HG03520 (cell line): ENCODE measurements around the gene PAPSS1.
"Not testable (repeated sequence)": the region's sequence is repeated elsewhere in the genome, so short reads cannot be mapped to it uniquely, and the experiment has no call there.

Source experiments
- ATAC-seq: cut with Tn5 transposase; IDR thresholded peaks from one replicate; pipeline ENCODE4 v1.9.1; 2021; ENCODE audit warnings: mild to moderate bottlenecking, moderate library complexity; ENCODE audit not compliant: unreplicated experiment

The PAPSS1 gene

GRCh38 chr4:107691378-107691777 lies 28.7 kb downstream of the PAPSS1 start:
- ATAC-seq, result no peak

GRCh38 chr4:107689912-107690587 lies 30.0 kb downstream of the PAPSS1 start:
- ATAC-seq, result no peak

- ATAC-seq, result no peak
These were observed 31.6 kb downstream of the PAPSS1 start for GRCh38 chr4:107688421-107688820.

- ATAC-seq, result no peak
These were observed 34.3 kb downstream of the PAPSS1 start for GRCh38 chr4:107685740-107686139.

- no peak for ATAC-seq
These were observed 36.2 kb downstream of the PAPSS1 start for GRCh38 chr4:107683873-107684272.

- ATAC-seq, result no peak
These were observed 37.7 kb downstream of the PAPSS1 start for GRCh38 chr4:107682306-107682705.

GRCh38 chr4:107669068-107669467 lies 51.0 kb downstream of the PAPSS1 start:
- no peak for ATAC-seq

GRCh38 chr4:107666134-107666533 lies 53.9 kb downstream of the PAPSS1 start:
- ATAC-seq, result no peak

GRCh38 chr4:107665001-107665400 lies 55.0 kb downstream of the PAPSS1 start:
- ATAC-seq, result no peak

- no peak for ATAC-seq
These were observed 61.4 kb downstream of the PAPSS1 start for GRCh38 chr4:107658400-107659336.

GRCh38 chr4:107655289-107655688 lies 64.7 kb downstream of the PAPSS1 start:
- no peak for ATAC-seq

- ATAC-seq, result no peak
These were observed 65.3 kb downstream of the PAPSS1 start for GRCh38 chr4:107654694-107655093.

GRCh38 chr4:107651408-107651807 lies 68.6 kb downstream of the PAPSS1 start:
- ATAC-seq, result not testable (repeated sequence)

- no peak for ATAC-seq
These were observed 69.8 kb downstream of the PAPSS1 start for GRCh38 chr4:107650251-107650650.

- no peak for ATAC-seq
These were observed 71.6 kb downstream of the PAPSS1 start for GRCh38 chr4:107648178-107648991.

- no peak for ATAC-seq
These were observed 72.4 kb downstream of the PAPSS1 start for GRCh38 chr4:107647591-107647990.

- no peak for ATAC-seq
These were observed 74.4 kb downstream of the PAPSS1 start for GRCh38 chr4:107645604-107646003.

- no peak for ATAC-seq
These were observed 77.0 kb downstream of the PAPSS1 start for GRCh38 chr4:107643021-107643420.

GRCh38 chr4:107640878-107641277 lies 79.2 kb downstream of the PAPSS1 start:
- ATAC-seq, result no peak

GRCh38 chr4:107640197-107640596 lies 79.8 kb downstream of the PAPSS1 start:
- no peak for ATAC-seq

- no peak for ATAC-seq
These were observed 84.3 kb downstream of the PAPSS1 start for GRCh38 chr4:107635735-107636134.
